ENCODE data around the gene KLHL18. TPM values are rescaled to one million over a fixed set of nuclear protein-coding genes. Genes with fewer than 3 reads are reported as not detected.
A peak's percentile ranks its signal among the peaks of the same experiment; 100 is the strongest.

KLHL18 gene
- total RNA-seq, 1 donor from 2014 or later: 13.7 TPM

GRCh38 chr3:47324278-47324865, 41.6 kb downstream of the KLHL18 start:
- no peak overlapping the region for H3K4me3 ChIP-seq (ENCODE audit: low read depth, low read length)
- peak; percentile 86 for TF ChIP-seq CTCF (conservative IDR thresholded peaks at IDR 0.05; ENCODE audit: low read depth, low read length)
- DNase-seq (ENCODE audit: low read depth): peak; percentile 43

- DNase-seq (ENCODE audit: low read depth): no peak
- no peak for TF ChIP-seq CTCF (conservative IDR thresholded peaks at IDR 0.05; ENCODE audit: low read depth, low read length)
- H3K4me3 ChIP-seq (ENCODE audit: low read depth, low read length): no peak overlapping the region
Observed at GRCh38 chr3:47333907-47334306, 51.2 kb downstream of the KLHL18 start.

- TF ChIP-seq CTCF (conservative IDR thresholded peaks at IDR 0.05; ENCODE audit: low read depth, low read length): no peak
- DNase-seq (ENCODE audit: low read depth): no peak
- H3K4me3 ChIP-seq (ENCODE audit: low read depth, low read length): no peak overlapping the region
Observed at GRCh38 chr3:47337656-47338055, 54.9 kb downstream of the KLHL18 start.

GRCh38 chr3:47339951-47340350, 57.2 kb downstream of the KLHL18 start:
- H3K4me3 ChIP-seq (ENCODE audit: low read depth, low read length): no peak overlapping the region
- TF ChIP-seq CTCF (conservative IDR thresholded peaks at IDR 0.05; ENCODE audit: low read depth, low read length): no peak
- DNase-seq (ENCODE audit: low read depth): no peak

GRCh38 chr3:47340866-47341265, 58.1 kb downstream of the KLHL18 start:
- H3K4me3 ChIP-seq (ENCODE audit: low read depth, low read length): no peak overlapping the region
- TF ChIP-seq CTCF (conservative IDR thresholded peaks at IDR 0.05; ENCODE audit: low read depth, low read length): no peak
- DNase-seq (ENCODE audit: low read depth): no peak

GRCh38 chr3:47342151-47342550, 59.4 kb downstream of the KLHL18 start:
- H3K4me3 ChIP-seq (ENCODE audit: low read depth, low read length): no peak overlapping the region
- no peak for DNase-seq (ENCODE audit: low read depth)
- no peak for TF ChIP-seq CTCF (conservative IDR thresholded peaks at IDR 0.05; ENCODE audit: low read depth, low read length)

GRCh38 chr3:47342812-47343211, 60.1 kb downstream of the KLHL18 start:
- no peak for DNase-seq (ENCODE audit: low read depth)
- no peak overlapping the region for H3K4me3 ChIP-seq (ENCODE audit: low read depth, low read length)
- TF ChIP-seq CTCF (conservative IDR thresholded peaks at IDR 0.05; ENCODE audit: low read depth, low read length): no peak
